ENCODE data around the gene MTMR8. TPM values are rescaled to one million over a fixed set of nuclear protein-coding genes. Genes with fewer than 3 reads are reported as not detected.

The MTMR8 gene
- total and polyA plus RNA-seq, 9 of the 15 experiments (the other 6 are each of a cell fraction or from before 2014, with no cell fraction given), result 1.8 to 5.5 (median 3.0) TPM

DNA sequence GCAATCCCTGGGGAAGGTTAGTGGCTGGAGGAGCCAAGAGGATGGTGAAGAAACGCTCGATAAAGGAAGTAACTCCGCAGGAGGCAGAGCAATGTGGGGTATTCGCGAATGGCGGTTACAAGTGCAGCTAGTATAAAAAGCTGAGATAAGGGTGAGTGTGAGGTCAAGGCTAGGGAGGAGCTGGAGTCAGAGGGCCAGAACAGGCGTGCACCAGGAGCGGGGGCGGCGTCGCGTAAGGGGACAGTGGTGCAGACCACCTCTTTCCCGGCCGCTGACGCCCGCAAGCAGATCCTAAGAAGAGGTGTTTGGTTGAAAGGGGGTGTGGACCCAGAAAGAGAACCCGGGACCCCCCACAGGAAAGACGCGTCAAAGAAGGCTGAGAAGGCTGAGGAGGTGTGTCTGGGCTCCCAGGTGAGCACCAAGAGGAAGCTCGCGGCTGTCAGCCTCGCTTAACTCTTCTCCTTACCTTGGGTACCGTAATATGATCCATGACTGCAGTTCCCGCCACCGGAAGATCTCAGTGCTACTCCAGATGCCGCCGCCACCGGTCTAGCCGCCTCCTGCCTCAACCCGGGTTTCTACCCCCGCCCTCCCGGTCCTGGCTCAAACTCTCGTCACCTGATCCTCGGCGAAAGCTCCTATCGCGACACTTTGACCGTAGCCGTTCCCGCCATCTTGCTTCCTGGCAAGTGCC is at the start of gene MTMR8 (continued):
- no peak for TF ChIP-seq HOXB6 (CRISPR knock-in tag; IDR thresholded peaks at IDR 0.05; ENCODE audit: borderline replicate concordance)
- peak; percentile 57 to 71 for TF ChIP-seq SIX5 (IDR thresholded peaks at IDR 0.05; ENCODE audit: borderline replicate concordance in 1 of 2, insufficient read depth in 1 of 2, low read depth in 1 of 2, low read length in 2 of 2)
- TF ChIP-seq HLTF (IDR thresholded peaks at IDR 0.05), result no peak
- TF ChIP-seq, protein P1, sequence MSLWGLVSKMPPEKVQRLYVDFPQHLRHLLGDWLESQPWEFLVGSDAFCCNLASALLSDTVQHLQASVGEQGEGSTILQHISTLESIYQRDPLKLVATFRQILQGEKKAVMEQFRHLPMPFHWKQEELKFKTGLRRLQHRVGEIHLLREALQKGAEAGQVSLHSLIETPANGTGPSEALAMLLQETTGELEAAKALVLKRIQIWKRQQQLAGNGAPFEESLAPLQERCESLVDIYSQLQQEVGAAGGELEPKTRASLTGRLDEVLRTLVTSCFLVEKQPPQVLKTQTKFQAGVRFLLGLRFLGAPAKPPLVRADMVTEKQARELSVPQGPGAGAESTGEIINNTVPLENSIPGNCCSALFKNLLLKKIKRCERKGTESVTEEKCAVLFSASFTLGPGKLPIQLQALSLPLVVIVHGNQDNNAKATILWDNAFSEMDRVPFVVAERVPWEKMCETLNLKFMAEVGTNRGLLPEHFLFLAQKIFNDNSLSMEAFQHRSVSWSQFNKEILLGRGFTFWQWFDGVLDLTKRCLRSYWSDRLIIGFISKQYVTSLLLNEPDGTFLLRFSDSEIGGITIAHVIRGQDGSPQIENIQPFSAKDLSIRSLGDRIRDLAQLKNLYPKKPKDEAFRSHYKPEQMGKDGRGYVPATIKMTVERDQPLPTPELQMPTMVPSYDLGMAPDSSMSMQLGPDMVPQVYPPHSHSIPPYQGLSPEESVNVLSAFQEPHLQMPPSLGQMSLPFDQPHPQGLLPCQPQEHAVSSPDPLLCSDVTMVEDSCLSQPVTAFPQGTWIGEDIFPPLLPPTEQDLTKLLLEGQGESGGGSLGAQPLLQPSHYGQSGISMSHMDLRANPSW (CRISPR knock-in tag; IDR thresholded peaks at IDR 0.05), result no peak
- TF ChIP-seq, protein P2, sequence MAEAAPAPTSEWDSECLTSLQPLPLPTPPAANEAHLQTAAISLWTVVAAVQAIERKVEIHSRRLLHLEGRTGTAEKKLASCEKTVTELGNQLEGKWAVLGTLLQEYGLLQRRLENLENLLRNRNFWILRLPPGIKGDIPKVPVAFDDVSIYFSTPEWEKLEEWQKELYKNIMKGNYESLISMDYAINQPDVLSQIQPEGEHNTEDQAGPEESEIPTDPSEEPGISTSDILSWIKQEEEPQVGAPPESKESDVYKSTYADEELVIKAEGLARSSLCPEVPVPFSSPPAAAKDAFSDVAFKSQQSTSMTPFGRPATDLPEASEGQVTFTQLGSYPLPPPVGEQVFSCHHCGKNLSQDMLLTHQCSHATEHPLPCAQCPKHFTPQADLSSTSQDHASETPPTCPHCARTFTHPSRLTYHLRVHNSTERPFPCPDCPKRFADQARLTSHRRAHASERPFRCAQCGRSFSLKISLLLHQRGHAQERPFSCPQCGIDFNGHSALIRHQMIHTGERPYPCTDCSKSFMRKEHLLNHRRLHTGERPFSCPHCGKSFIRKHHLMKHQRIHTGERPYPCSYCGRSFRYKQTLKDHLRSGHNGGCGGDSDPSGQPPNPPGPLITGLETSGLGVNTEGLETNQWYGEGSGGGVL (CRISPR knock-in tag; IDR thresholded peaks at IDR 0.05), result no peak
- no peak for TF ChIP-seq DDX20 (tag; IDR thresholded peaks at IDR 0.05; ENCODE audit: low read depth)
- no peak for TF ChIP-seq FOXM1 (IDR thresholded peaks at IDR 0.05; ENCODE audit: low read depth)
- no peak for TF ChIP-seq FOXM1 (CRISPR knock-in tag; IDR thresholded peaks at IDR 0.05; ENCODE audit: low read depth)
- TF ChIP-seq, protein P3, sequence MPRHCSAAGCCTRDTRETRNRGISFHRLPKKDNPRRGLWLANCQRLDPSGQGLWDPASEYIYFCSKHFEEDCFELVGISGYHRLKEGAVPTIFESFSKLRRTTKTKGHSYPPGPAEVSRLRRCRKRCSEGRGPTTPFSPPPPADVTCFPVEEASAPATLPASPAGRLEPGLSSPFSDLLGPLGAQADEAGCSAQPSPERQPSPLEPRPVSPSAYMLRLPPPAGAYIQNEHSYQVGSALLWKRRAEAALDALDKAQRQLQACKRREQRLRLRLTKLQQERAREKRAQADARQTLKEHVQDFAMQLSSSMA (CRISPR knock-in tag; IDR thresholded peaks at IDR 0.05), result no peak
- TF ChIP-seq SOX6 (IDR thresholded peaks at IDR 0.05), result no peak
- no peak for TF ChIP-seq ZNF23 (CRISPR knock-in tag; IDR thresholded peaks at IDR 0.05)
- TF ChIP-seq, protein P4, sequence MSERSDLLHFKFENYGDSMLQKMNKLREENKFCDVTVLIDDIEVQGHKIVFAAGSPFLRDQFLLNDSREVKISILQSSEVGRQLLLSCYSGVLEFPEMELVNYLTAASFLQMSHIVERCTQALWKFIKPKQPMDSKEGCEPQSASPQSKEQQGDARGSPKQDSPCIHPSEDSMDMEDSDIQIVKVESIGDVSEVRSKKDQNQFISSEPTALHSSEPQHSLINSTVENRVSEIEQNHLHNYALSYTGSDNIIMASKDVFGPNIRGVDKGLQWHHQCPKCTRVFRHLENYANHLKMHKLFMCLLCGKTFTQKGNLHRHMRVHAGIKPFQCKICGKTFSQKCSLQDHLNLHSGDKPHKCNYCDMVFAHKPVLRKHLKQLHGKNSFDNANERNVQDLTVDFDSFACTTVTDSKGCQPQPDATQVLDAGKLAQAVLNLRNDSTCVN (CRISPR knock-in tag; IDR thresholded peaks at IDR 0.05), result no peak
- no peak for TF ChIP-seq FOXK2 (conservative IDR thresholded peaks at IDR 0.05 in 1 of 2, IDR thresholded peaks at IDR 0.05 in 1 of 2; ENCODE audit: low read depth in 2 of 2)
- TF ChIP-seq PTTG1 (tag; IDR thresholded peaks at IDR 0.05; ENCODE audit: low read depth), result no peak
- TF ChIP-seq CEBPG (CRISPR knock-in tag; IDR thresholded peaks at IDR 0.05), result no peak
- TF ChIP-seq CEBPG (tag; conservative IDR thresholded peaks at IDR 0.05 in 1 of 2, IDR thresholded peaks at IDR 0.05 in 1 of 2), result no peak
- no peak for TF ChIP-seq ZNF408 (CRISPR knock-in tag; IDR thresholded peaks at IDR 0.05; ENCODE audit: low read depth)
- TF ChIP-seq ZNF695 (CRISPR knock-in tag; IDR thresholded peaks at IDR 0.05), result no peak
- no peak for TF ChIP-seq FOXJ2 (tag; IDR thresholded peaks at IDR 0.05)

All from K562 (cell line).